Activated CD8-positive, alpha-beta memory T cell treated with anti-CD3 and anti-CD28 coated beads for 1 hour (primary cell): ENCODE measurements around the gene XPO6.

Source experiments
- DNase-seq, 2 donors: peaks; one replicate each; pipeline ENCODE4 v3.0.0-alpha.2; 2020; ENCODE audit warnings: low read depth in 1 of 2; ENCODE audit errors: extremely low read depth in 1 of 2

XPO6 gene

DNA sequence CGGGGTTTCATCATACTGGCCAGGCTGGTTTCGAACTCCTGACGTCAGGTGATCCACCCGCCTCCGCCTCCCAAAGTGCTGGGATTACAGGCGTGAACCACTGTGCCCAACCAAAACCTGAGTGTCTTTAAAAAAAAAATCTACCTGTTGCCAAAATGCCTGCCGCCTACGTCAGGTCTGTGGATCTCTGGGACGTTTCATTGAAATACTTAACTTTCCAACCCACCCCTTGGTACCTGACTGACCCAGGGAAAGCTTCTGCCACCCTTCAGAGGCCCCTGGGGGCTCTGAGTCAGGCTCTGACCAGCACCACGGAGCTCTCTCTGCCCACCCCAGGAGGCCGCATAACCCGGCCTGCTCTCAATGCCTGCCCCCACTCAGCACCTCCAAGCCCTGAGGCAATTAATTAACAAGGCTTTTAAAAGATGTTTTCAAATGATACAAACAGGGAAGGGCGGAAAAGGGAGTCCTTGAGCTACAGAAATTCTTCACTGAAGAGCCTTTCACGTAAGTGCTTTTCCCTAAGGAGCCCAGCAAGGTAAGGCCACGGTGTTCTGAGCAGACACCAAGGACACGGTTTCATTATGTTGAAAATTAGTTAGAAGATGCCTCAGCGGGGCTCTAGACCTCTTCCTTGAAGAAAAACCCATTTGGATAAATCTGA is 118.9 kb downstream of the XPO6 start:
- DNase-seq = no peak

DNA sequence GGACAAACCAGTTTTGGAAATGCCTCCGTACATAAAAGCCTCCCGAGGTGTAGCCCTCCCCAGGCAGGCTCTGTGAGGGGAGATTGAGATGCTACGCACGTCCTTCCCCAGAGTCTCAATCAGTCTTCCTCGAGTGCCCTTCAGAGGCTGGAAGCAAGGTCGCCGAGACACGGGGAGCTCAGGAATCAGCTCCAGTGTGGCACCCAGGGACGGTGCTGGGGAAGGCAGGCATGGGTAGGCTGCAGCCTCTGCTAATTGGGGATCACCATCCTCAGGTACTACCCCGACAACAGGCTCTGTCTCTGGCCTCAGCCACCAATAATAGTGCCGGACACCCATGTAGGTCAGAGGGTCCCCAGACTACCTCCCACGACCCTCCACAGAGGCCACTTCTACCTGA is 120.1 kb downstream of the XPO6 start:
- no peak for DNase-seq

DNA sequence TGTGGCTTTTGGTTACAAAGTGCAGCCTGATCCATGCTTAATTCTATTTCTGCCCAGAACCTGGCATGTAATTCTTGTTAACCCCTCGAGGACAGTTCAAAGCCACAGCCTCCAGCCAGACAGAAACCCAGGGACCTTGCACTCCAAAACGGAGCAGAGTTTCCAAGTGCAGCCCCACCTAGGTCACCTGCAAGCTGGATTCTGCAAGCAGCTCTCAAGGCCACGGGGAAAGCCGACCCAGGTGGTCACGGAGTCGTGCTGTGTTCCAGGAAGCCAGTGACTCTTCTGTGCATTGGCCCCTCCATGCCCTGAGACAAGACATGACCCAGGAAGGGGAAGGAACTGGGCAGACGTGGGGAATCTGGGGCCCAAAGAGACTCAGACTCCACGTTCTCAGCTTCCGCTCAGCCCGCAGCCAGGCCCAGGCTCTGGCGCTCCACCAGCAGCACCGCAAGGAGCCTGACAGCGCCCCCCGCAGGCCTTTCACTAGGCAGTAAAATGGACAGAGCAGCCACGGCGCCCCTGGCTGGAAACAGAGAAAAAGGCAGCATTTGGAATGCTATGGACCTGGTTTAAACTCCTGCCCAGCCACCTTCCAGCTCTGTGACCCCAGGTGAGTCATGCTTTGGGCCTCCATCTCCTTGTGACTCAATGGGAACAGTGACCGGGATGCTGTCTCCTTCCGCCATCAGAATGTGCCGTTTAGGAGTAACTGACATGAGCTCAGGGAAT is 121.0 kb downstream of the XPO6 start:
- no peak for DNase-seq

DNA sequence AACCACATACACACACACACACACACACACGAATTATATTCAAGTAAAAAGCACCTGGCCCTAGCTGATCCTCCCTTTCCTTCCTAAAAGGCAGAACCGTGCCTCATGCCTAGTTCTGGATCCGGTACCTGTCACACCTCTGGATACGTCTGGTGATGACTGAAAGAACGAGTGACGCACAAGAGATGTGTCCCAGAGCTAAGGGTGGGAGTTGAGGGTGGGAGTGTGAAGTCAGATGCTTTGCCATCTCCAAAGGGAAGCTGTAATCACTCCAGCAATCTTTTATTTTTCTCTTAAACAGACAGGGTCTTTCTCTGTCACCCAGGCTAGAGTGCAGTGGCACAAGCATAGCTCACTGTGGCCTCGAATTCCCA is 121.8 kb downstream of the XPO6 start:
- no peak for DNase-seq

DNA sequence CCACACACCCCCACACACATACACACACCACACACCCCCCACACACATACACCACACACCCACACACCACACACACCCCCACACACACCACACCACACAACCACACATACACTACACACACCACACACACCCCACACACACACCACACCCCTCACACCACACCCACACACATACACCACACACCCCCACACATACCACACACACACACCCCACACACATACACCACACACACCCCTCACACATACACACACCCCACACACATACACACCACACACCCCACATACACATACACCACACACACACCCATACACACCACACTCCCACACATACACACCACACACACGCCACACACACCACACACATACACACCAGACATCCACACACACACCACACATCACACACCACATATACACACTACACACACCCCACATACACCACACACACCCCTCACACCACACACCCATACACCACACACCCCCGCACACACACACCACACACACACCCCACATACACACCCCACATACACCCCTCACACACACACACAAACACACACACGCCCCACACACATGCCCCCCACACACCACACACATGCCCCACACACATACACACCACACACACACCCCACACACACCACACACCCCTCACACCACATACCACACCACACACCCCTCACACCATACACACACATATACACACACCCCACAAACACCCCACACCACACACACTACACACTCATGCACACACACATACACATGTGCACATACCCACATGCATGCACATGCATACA is 122.4 kb downstream of the XPO6 start:
- DNase-seq = no peak

DNA sequence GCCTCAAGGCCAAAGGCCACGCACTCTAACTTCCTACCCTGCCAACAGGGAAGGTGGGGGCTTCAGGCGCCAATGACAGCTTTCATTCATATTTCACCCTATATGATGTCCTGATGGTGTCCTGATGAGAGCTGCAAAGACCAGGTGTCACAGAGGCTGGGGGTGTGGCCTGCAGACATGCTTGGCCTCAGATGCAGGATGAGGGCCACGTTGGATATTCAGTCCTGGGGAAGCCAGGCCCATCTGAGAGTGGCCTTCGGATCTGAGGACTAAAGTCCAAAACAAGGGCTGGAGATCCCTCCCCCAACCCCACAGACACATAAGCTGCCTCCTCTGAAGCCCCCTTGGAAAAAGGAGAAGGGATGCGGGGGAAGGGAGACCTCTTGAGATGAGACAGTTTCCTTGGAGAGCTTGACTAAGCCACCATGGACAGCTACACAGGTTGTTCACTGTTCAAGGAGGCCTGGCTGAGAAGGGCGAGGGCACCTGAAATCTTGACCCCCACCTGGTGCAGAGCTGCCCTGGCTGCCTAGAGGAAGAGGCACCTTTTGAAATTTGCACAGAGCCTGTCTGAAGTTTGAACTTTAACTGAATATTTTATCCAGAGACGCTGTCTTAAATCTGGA is 124.0 kb downstream of the XPO6 start:
- no peak for DNase-seq

DNA sequence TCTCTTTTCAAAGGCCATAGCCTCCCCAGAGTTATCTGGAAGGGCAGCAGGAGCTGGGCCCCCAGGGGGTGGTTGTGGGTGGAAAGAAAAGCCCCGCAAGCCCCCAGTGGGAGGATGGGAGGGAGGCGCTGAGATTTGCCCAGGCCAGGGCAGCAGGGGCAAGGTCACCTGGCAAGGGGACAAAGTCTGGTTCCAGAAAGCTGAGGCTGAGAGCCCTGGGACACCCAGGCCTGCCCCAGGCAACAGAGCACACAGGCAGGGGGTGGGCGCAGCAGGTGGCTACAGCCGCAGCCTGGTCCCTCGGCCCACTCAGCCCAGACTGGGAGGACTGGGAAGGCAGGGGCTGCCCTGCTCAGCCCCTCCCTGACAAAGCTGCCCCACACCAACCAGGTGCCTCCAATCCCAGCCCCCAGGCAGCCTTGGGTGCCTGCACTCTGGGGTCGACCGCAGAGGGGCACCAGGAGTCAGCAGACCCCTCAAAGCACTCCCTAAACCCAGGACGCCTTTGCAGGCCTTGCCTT is 124.6 kb downstream of the XPO6 start:
- DNase-seq = no peak

DNA sequence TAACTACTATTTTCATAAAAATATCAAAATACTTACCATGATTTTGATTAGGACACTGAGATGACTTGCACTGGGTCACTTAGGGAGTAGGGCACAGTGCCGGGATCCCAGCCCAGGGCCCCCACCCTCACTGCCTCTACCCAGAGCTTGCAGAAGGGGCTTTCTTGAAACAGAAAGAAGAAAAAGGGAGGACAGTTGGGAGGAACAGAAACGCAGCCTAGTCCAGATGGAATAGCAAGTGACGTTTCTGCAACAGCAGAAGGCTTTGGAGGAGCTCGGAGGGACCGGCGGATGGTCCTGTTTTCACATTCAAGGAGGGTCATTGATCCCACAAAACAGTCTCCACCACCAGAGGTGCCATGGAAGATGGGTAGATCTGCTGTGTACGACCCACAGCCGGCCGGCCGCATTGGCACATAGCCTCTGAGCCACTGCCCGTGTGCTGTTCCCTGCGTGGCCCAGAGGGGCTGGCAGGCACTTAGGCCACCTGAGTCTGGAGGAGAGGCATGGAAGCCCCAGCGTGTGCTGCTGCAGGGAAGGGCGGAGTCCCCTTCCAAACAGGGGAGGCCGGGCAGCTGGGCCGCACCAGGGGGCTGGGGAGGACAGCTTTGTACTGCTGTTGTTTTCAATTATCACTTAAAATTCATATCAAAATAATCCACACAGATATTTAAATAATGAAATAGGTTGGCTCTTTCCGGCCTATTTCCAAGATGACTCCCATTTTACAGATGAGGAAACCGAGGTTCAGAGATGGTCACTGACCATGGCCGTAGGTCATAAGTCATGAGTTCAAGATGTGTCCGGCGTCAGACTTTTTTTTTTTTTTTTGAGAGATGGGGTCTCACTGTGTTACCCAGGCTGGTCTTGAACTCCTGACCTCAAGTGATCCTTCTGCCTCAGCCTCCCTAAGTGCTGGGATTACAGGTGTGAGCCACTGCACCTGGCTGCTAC is 125.3 kb downstream of the XPO6 start:
- no peak for DNase-seq

DNA sequence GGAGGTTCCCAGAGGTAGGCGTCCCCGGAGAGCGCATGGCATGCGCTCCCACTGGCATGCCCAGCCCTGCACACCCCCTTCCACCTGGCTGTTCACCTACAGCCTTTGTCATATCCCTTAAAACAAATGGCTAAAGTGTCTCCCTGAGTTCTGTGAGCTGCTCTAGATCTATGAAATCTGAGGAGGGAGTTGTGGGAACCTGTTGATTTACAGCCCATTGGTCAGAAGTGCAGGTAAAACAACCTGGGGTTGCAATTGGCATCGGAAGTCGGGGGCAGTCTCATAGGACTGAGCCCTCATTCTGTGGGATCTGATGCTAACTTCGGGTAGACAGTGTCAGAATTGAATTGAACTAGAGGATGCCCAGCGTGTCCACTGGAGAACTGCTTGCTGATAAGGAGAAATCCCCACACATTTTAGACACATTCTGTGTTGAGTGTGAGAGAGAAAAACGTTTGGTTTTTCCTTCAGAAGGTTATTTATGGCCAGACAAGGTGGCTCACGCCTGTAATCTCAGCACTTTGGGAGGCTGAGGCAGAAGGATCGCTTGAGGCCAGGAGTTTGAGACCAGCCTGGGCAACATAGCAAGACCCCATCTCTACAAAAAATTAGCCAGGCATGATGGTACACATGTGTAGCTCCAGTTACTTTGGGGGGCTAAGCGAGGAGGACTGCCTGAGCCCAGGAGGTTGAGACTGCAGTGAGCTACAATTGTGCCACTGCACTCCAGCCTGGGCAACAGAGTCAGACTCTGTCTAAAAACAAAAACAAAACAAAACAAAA is 126.2 kb downstream of the XPO6 start:
- no peak for DNase-seq

DNA sequence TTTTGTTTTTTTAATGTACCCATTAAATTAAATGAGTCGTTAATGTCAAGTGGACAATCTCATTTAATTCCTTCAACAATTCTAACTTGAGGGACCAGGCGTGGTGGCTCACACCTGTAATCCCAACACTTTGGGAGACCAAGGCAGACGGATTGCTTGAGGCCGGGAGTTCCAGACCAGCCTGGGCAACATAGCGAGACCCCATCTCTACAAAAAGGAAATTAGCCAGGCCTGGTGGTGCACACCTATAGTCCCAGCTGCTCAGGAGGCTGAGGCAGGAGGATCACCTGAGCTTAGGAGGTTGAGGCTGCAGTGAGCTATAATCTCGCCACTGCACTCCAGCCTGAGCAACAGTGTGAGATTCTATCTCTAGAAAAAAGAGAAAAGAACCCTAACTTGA is 127.6 kb downstream of the XPO6 start:
- no peak for DNase-seq

DNA sequence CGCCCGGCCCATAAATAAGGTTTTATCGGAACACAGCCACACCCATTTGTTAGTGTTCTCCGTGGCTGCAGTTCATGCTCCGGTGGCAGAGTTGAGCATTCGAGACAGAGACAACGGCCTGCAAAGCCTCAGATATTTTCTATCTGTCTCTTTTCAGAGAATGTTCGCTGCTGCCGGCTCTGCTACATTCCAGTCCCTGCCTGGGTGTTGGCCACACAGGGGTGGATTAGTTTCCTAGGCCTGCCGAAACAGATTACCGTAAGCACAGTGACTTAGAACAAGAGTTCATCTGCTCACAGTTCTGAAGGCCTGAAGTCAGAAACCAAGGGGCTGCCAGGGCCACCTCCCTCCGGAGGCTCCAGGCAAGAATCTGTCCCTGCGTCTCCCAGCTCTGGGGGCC is 129.1 kb downstream of the XPO6 start:
- no peak for DNase-seq

DNA sequence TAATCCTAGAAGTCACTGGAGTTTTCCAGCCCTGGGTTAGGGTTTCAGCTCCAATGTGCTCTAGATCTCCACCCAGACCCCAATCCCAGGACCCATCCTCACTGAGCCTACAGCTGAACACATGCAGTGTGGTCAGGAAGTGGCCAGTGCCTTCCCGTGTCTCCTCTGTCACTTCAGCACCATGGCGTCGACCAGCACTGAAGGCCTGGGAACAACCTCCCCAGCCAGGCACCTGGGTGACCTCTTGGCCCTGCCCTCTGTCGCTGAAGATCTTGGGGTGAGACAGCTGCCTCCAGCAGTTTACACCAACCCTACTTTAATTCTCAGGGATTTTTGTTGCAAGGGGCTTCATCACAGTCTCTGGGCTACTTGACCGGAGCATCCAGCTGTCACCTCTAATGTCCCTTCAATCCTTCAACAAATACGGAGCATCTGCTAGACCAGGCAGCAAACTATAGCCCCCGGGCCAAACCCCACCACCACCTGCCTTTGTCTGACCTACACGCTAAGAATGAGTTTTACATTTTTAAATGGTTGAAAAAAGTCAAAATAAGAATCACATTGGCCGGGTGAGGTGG is 130.3 kb downstream of the XPO6 start:
- no peak for DNase-seq

DNA sequence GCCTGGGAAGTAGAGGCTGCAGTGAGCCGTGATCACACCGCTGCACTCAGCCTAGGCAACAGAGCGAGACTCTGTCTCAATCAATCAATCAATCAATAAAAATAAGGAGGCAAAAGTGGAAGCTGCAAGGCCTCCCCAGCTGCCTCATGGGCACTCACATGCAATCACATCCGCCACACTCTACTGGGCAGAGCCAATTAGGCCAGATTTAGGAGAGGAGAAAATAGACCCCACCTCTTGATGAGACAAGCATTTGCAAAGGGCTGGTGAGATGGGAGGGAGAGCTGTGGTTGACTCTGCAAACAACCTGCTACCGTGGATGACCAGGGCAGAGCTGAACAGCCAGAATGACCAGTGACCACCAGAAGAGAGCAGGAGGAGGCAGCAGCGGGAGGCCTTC is 133.5 kb downstream of the XPO6 start:
- DNase-seq = no peak

DNA sequence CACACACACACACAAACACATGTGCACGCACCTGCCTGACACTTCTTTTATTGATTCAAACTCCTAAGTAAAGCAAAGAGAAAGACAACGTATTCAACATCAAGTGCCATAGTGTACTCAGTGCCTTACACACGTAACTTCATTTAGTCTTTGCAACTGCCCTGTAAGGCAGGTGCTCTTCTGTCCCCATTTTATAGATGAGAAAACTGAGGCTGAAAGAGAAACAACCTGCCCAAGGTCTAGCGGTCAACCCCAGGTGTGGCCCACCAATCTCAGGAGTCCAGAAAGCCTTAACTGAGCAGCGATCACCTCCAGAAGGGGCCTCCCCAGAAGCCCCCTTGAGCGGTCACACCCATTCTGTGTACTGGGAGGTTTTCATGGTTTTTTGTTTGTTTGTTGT is 137.9 kb downstream of the XPO6 start:
- no peak for DNase-seq

DNA sequence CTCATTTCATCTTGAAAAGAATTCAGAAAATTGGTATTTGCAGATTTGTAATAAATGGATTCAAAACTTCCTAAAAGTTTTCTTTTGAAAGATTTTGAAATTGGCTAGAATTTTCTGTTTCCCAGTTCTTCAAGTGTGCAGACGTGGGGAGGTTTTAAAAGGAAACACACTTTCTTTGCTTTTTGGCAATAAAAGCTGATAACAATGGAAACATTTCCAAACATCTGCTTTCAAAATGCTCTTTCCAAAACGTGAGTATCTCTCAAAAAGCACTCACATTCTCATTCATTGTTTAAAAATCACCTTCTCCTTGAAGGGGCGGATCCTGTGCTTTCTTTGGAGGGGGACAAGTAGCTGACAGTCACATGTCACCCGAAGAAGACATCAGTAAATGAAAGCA is 139.7 kb downstream of the XPO6 start:
- no peak for DNase-seq

DNA sequence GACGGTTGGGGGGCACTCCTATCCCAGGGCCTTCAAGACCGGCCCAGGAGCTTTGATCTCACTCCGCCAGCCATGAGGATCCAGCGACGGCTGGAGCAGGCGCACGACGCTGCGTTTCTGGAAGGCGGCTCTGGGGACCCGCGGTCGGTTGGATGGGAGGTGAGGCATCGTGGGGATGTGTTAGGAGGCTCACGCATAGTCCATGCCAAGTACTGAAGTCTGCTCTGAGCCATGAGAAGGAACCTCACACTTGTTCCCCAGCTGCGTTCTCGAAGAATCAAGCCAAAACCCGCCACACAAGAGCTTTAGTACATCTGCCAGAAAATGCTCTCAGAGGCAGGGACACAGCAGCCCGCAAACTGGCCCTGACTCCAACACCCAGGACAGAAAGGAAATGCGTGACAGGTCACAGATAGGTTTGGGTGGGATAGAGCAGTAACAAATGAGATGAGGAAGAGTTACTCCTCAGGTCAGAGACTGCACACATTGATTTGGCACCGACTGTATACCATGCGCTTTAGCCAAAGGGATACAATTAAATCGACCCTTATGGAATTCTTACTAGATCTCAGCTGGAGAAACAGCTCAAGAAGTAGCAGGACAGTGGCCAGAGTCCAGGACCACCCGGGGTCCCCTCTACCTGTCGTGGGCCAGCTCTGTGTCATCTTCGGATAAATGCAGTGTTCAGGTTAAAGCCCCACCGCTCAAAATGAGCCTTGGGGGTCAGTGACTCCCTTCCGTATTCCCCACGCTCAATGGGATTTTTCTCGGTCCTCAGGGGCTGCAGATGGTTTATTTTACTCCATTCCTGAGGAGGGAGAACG is 141.6 kb downstream of the XPO6 start:
- DNase-seq = no peak

DNA sequence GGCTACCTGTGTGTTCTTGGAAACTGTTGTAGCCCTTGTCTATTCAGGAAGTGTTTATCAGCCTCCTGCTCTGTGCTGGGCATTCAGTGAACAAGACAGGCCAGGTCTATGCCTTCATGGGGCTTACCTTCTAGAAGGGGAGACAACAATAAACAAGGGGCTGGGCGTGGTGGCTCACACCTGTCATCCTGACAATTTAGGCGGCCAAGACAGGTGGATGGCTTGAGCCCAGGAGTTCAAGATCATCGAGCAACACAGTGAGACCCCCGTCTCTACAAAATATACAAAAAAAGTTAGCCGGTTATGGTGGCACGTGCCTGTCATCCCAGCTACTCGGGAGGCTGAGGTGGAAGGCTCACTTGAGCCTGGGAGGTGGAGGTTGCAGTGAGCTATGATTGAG is 142.8 kb downstream of the XPO6 start:
- DNase-seq = no peak
